Effector CD4-positive, alpha-beta T cell (primary cell): ENCODE results near the gene SMG7.

Experiments used
- DNase-seq: peaks from one replicate; pipeline ENCODE4 v3.0.0-alpha.2; 2020

Gene SMG7

DNA sequence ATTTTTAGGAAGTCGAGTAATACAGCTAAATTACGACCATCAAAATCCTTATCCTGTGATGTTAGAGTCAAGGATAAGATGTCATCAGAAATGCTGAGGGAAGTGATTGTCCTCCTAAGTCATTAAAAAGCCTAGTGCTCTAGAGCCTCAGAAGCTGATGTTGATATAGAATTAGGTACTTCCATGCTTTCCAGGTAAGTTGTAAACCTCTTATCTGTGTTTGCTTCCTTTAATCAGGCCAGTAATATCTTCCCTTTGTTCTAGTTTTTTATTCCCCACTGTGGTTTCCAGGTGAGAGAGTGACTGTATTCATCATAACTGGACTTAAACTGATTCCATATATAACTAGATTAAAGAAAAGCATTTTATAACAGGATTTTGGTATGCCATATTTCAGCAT is 44.4 kb downstream of the SMG7 start:
- DNase-seq = no peak

DNA sequence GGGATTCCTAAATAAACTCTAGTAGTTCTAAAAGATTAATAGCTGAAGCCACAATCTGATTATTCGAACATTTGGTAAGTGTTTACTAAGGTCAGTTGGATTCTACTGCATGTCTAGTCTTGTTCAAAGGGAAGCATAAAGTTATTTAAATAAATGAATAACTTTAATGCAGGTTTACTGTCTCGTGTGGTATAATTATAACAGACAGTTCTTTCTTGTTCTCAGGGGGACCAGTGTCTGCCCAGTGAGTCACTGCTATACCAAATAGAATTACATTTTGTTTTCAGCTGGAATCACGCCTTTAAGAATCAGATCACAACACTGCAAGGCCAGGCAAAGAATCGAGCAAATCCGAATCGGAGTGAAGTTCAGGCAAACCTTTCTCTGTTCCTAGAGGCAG is 45.1 kb downstream of the SMG7 start:
- DNase-seq = no peak

DNA sequence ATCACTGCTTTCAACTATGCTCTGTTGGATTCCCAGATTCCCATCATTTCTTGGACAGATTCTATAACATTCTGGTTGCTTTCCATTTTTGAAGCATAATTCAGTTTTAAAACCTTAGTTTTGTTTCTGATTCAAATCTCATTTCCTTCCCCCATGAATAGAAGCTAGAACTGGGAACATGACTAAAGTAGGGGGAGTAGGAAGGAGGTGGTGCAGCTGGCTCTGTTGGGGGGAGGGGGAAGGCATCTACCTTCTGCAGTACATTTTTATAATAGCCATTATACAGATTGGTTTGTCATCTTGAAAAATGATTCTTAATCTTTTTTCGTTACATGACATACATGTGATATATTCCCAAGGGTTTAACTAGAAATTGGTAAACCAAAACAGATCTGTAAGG is 48.1 kb downstream of the SMG7 start:
- DNase-seq = no peak

DNA sequence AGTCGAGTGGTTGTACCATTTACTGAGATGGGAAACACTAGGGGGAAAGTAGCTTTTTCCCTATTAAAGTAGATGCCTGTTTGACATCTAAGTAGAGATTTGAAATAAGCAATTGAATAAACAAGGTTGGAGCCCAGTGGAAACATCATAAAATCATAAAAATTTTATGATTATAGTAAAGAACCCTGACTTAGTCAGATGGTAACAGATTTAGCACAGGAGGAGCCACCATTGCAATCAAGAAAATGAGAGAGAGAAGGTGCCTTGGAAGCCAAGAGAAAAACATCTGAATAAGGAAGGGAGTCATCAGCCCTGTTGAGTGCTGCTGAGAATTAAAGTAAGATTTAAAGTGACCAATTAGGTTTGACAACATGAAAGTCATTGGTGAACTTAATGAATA is 49.8 kb downstream of the SMG7 start:
- DNase-seq = no peak

DNA sequence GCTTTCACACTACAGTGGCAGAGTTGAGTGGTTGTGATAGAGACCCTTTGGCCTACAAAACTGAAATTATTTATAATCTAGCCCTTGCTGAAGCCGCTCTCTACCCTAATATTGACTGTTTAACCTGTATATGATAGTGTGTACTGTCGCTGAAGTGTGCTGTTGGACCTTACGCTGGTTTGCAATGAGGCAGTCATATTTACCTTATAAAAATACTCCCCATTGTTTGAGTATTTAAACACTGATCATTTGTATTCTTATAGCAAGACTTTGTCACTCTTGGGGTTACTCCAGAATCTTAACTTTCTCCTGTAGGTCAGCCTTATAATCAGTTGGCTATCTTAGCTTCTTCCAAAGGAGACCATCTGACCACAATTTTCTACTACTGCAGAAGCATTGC is 56.3 kb downstream of the SMG7 start:
- no peak for DNase-seq

DNA sequence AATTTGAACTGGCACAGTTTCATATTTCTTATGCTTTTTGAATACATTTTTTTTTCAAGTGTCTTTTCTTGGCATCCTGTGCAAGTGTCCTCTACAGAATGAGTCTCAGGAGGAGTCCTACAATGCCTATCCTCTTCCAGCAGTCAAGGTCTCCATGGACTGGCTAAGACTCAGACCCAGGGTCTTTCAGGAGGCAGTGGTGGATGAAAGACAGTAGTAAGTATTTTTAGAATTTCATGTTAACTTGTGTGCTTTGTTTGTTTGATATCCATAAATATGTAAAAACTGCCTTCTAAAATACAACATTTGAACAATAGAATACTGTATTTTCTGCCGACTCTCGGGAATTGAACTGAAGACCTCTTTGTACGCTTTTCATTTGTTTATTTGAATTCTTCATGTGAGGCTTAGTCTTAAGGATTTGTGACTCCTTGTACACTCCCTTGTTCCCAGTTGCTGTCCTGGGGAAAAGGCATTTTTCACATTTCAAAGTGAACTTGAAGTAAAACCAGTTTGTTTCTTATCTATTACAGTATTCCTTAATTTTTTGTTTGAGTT is 61.4 kb downstream of the SMG7 start:
- no peak for DNase-seq

DNA sequence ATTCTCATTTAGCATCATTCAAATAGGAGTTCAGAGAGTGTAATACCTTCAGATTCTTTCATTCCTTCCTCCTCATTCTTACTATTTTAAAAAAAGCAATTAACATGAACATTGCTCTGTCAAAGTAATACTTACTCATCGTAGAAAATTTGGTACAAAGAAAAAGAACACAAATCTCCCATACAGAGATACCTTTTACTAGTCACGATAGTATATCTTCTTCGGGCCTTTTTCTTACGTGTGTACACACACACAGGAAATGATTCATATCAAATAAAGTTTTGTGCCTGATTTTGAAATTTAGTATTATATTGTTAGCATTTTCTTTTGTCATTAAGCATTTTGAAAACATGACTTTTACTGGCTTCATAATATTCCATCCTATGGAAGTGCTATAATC is 65.1 kb downstream of the SMG7 start:
- DNase-seq = no peak

DNA sequence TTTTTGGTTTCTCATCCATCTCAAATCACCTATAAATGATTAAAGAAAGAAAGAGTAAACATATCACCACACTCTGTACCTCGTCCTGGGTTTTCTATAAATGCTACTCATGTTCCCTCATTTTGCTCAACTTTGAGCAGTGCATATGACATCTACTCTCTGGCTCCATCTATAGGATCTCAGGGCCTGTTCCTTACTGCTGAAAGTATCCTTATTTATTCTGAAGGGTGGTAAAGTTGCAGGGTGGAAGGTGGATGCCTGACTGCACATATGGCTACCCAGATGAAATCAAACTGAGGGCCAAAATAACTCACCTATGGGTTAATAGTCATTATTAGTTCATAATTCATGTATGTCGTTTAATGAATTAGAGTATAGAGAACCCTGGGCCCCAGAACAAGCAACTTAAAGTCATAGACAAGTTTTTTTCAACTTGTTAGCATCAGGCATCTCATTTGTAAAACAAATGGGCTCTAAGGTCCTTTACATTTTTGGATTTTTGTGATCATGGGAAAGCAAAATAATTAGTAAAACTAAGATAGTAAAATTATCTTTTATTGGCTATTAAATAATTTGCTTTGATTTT is 71.4 kb downstream of the SMG7 start:
- DNase-seq = no peak

DNA sequence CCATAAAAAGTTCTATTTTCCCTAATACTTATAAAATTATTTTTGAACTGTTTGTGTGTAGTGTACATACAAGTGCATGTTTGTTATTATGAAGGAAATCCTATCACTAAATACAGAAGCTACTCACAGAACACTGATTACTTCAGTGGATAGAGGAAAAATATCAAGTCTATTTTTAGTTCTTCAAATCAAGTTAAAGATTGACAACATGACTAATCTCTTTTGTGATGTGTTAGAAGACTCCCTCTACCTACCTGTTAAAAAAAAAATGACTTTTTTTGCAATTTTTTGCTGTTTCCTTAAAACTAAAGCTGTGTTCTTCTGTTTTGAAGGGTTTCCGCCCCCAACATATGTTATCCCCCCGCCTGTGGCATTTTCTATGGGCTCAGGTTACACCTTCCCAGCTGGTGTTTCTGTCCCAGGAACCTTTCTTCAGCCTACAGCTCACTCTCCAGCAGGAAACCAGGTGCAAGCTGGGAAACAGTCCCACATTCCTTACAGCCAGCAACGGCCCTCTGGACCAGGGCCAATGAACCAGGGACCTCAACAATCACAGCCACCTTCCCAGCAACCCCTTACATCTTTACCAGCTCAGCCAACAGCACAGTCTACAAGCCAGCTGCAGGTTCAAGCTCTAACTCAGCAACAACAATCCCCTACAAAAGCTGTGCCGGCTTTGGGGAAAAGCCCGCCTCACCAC is 72.4 kb downstream of the SMG7 start:
- DNase-seq = no peak

DNA sequence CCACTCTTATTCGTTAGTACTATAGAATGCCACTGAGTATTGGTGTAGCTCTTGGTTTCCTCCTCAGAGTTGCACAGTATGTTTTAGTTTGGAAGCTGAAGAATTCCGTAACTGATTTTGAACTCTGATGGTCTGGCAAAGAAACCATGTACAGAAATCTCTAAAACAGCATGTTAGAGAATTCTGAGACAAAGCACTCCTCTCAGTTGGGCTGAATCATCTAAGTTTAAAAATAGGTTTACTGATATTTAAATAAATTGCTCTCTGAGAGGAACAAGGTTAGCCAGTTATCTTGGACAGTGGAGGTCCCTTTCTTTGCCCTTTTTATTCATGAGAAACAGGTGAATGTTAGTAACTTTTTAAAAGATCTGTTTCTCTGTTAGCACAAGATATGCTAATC is 74.1 kb downstream of the SMG7 start:
- no peak for DNase-seq

DNA sequence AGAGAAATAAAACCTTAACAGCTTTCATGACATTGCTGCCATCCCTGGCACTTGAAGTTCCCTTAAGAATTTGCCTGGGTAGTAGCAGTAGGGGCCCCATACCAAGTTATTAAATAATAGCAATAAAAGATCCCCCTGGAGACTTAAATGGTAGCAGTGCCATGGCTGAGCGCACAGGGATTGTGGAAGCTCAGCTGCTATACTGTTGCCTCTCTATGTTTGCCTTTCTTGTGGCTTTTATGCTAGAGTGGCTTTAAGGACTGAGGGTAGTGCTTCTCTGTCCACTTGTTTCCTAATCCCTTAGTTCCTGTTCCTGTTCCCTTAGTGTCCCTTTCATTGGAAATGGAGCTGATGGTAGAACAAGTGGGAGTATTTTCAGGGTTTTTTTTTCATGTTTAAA is 75.8 kb downstream of the SMG7 start:
- no peak for DNase-seq

DNA sequence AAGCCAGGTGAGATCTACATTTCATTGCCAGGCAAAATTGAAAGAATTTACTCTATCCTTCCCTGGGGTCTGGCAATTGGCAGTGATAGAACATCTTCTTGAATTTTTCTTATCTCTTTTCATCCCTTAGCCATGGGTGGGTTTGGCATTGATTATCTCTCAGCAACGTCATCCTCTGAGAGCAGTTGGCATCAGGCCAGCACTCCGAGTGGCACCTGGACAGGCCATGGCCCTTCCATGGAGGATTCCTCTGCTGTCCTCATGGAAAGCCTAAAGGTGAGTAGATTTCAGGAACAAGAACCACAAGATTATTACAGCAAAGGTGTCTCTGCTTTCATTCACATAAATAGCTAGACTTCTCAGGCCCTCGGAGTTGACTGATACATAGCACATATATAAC is 78.6 kb downstream of the SMG7 start:
- DNase-seq = no peak

DNA sequence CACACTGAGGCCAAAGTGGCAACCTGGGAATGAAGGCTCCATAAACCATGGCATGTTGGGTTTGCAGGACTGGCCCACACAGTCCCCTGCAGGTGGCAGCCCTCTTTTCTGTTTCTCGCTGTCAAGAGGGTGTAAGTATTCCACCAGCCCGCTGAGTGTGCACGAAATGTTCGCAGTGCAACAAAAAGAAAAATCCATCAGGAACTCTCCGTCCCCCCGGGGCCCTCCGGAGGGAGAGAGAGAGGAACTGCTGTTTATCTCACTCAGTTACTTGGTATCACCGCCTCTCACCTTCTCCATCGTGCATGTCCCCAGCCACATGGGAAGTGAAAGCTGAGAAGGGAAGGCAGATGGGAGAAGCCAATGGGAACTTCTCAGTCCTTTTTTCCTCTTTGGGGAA is 79.6 kb downstream of the SMG7 start:
- DNase-seq = no peak

DNA sequence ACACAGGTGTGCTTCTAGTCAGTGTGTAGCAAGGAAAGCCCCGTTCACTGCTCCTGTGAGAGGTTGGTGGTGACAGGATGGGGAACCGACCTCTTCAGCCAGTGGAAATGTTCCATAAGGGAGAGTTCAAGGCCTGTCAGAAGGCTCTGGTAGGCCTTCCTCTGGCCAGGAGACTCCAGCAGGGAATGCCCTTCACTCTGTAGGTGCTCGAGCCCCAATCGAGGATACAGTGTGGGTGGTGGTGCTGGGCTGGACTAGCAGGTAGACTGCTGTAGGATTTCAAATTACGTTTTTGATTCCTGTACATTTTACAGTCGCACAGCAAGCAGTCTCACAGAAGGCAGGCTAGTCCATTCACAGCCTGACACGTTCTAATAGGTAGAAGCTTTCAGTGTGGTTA is 80.1 kb downstream of the SMG7 start:
- no peak for DNase-seq

DNA sequence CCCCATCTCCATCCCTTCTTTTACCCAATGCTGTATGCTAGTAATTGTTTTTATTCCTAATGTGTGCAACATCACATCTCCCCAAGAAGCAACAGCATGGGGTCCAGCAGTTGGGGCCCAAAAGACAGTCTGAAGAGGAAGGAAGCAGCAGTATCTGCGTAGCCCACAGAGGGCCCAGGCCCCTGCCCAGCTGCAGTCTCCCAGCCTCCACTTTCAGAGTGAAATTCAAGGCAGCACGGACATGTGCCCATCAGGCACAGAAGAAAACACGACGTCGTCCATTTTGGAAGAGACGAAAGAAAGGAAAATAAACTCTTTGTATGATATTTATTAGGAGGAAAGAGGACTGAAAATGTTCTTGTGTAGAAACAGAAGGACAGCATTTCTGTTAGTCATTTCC is 80.6 kb downstream of the SMG7 start:
- no peak for DNase-seq

DNA sequence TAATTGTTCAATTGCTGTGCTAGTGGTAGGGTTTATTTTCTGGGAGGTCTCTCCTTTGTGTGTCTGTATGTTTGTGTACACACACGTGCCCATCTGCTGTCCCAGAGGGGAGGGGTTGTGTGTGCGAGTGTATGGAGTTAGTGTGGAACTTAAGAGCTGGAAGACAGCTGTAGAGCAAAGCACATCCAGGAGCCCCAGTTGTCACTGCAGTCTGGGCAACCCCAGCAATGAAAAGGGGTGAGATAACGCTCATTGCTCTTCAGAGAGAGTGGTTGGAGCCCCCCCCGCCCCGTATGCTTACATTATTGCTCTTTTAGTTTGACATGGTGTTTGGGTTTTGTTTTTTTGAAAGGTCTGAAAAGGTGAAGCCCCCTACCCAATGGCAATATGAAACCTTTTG is 81.0 kb downstream of the SMG7 start:
- no peak for DNase-seq

DNA sequence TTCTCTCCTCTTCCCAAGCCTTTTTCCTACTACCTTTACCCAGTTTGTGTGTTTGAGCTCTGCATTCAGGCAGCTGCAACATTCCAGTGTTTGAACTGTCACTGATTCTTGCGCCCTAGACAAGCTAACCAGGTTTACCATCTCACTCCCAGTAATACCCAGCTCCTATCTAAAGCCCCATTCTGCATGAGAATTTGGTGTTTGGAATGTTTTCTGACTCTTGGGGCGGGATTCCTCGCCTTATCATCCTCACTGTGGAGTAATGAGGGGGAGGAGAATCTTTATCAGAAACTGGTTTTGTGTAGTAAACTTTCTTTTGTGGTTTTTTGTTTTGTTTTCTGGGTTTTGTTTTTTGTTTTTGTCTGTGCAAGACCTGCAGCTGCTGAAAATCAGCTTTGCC is 81.5 kb downstream of the SMG7 start:
- DNase-seq = no peak

DNA sequence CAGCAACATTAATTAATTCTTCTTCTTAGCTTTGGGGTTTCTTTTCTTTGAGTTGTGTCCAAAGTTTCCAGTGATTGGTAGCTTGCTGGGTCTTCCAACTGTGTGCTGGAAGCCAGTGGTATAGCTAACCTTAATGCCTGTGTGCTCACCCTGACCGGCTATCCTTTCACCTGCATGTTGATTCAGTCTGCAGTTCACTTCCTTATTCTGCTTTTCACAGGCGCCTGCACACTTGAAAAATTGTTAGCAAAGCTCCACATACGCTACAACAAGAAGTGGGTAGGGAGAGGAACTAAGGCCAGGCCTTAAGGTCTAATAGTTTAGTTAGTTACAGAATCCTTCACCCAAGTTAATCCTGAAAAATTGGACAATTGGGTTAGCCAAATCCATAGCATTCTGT is 82.3 kb downstream of the SMG7 start:
- no peak for DNase-seq

DNA sequence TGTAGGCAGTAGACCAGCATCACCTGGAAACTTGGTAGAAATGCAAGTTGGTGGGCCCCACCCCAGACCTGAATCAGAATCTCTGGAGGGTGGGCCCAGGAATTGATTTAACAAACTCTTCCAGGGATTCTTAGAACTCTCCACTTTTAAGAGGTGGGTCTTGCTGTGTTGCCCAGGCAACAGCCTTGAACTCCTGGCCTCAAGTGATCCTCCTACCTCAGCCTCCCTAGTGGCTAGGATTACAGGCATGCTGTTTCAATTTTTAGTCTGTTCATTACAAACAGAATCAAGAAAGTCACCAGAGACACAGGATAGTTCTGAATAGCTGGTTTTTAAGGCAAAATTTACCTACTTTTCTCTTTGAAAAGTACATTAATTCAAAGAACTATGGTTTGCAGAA is 86.8 kb downstream of the SMG7 start:
- DNase-seq = no peak

DNA sequence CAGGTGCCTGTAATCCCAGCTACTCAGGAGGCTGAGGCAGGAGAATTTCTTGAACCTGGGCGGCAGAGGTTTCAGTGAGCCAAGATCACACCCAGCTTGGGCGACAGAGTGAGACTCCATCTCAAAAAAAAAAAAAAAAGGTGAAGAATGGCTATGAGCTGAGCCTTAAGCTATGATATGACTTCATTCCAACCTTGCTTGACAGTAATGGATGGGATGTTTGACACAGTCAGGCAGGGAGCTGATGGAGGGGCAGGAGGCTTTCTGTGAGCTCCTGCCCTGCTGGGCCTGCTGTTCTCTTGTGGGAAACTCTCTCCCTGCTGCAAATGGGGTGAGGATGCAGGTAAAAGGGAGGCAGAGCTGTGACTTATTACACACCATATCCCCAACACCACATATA is 90.4 kb downstream of the SMG7 start:
- DNase-seq = no peak

DNA sequence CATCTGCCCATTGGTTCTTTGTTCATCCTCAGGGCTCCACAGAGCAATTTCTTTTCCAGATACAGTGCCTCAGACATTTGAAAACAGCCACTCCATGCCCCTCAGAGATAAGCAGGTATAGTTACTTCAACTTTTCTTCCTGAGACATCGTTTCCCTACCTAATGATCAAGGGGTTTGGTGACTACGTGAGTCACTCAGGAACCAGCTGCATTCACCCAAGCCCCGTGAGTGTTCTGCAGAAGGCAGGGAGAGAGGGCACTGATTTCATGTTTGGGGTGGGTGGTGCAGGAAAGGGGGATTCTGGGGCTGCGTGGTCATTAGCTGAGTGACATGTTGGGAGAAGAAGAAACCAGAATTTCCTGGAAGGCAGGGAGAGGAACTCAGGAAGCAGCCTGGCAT is 93.0 kb downstream of the SMG7 start:
- no peak for DNase-seq

DNA sequence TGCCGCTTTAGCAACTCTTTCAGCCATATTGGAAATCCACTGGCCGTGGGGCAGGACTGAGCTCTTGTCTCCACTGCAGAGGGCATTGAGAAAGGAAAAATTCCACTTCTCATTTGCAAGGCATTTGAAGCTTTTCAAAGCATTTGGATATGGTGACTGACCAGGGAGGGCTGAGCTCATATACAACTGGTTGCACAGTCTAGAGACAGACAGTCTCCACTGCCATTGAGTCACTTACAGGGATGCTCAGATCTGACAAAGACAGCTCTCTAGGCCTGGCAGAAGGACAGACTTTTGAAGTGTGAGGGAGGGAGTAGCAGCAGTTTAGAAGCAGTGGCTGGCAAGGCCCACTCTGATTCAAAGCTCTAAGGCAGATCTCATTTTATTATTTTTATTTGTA is 93.7 kb downstream of the SMG7 start:
- DNase-seq = no peak

DNA sequence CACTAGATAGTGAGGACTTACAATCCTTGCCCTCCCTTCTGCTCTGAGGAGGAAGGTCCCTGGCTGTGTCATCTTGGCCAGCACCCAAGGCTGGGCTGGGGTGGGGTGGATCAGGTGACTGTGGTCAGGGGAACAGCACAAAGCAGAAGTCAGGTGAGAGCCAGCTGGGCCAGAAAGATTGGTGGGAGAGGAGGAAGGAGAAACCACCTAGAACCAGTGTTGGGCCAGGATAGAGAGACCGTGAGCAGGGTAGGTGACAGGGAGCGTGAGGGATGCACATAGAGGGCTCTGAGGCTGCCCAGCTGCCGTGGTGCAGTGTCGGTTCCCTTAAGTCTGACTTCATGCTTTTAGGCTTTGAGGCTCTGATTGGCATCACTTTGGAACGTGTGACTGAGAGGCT is 95.3 kb downstream of the SMG7 start:
- no peak for DNase-seq

DNA sequence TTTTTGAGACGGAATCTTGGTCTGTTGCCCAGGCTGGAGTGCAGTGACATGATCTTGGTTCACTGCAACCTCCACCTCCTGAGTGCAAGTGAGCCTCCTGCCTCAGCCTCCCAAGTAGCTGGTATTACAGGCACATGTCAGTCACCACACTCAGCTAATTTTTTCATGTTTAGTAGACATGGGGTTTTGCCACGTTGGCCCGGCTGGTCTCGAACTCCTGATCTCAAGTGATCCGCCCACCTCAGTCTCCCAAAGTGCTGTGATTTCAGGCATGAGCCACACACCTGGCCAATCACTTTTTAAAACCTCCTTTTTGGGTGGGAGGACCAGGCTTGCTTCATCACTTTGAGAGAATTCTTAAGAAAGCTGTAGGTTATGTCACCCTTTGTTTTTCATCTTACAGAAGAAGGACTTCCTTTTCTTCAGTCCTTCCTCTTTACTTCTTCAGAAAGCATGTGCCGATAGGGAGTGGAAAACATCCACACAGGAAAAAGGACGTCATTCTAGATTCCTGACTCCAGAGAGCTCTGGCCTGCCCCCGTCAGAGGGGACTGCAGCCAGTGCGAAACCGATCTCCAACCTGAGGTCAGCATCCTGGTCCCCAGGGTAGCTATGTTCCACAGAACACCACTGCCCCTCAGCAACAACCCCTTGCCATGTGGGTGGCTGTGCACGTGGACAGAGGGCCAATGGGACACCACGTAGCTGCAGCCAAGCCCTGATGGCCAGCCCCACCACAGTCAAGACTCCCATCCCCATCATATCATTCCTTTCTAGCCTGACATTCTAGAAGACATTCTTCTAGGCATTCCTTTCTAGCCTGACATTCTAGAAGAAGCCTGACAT is 96.1 kb downstream of the SMG7 start:
- DNase-seq = no peak
